CD8-positive, alpha-beta memory T cell (primary cell): ENCODE results near the gene SSBP3. TPM values are rescaled to one million over a fixed set of nuclear protein-coding genes. Genes with fewer than 3 reads are reported as not detected.

Experiments used
- CTCF ChIA-PET: fragments of 350-600 bp; sonication (Branson Sonifier 250); formaldehyde crosslinking; loops from one replicate; lab custom pipeline; 2021; ENCODE audit warnings: antibody characterized with exemption; lab: Charles Lee
- POLR2A ChIA-PET: fragments of 350-600 bp; sonication (Branson Sonifier 250); formaldehyde crosslinking; loops from one replicate; lab custom pipeline; 2021; ENCODE audit warnings: antibody characterized with exemption; lab: Charles Lee
- DNase-seq, 5 donors: peaks; one replicate each; pipeline versions ENCODE4 v3.0.0 to v3.0.0-alpha.2; 2020 to 2022; ENCODE audit warnings: mixed read lengths in 1 of 5
- H3K27ac ChIP-seq: one replicate; pipeline ENCODE4 v1.7.0; 2013; ENCODE audit warnings: low read depth, mild to moderate bottlenecking, low read length, moderate library complexity
- H3K27me3 ChIP-seq: 2 replicates; pipeline ENCODE4 v1.7.0; 2013; ENCODE audit warnings: low read length, mild to moderate bottlenecking; ENCODE audit not compliant: insufficient read depth, poor library complexity, severe bottlenecking
- H3K36me3 ChIP-seq: 2 replicates; pipeline ENCODE4 v1.7.0; 2013; ENCODE audit warnings: mild to moderate bottlenecking, low read length, moderate library complexity; ENCODE audit not compliant: insufficient read depth
- H3K4me1 ChIP-seq: 2 replicates; pipeline ENCODE4 v1.7.0; 2013; ENCODE audit warnings: mild to moderate bottlenecking, low read length, moderate library complexity; ENCODE audit not compliant: insufficient read depth
- H3K4me3 ChIP-seq: 2 replicates; pipeline ENCODE4 v1.7.0; 2013; ENCODE audit warnings: mild to moderate bottlenecking, low read length
- H3K9me3 ChIP-seq: 2 replicates; pipeline ENCODE4 v1.7.0; 2013; ENCODE audit warnings: mild to moderate bottlenecking, low read length
- H3K27ac Mint-ChIP-seq, 8 donors: one replicate each; pipeline ENCODE4 v1.8.0; 2020 to 2021; ENCODE audit warnings: mixed read lengths in 8 of 8, mild to moderate bottlenecking in 6 of 8, inconsistent platforms in 3 of 8, moderate library complexity in 3 of 8
- H3K27me3 Mint-ChIP-seq, 2 donors: one replicate each; pipeline ENCODE4 v1.8.0; 2020 to 2021; ENCODE audit warnings: mixed read lengths in 2 of 2, mild to moderate bottlenecking in 1 of 2, moderate library complexity in 1 of 2
- H3K36me3 Mint-ChIP-seq, 3 donors: one replicate each; pipeline ENCODE4 v1.8.0; 2020 to 2021; ENCODE audit warnings: mixed read lengths in 3 of 3, inconsistent platforms in 1 of 3, mild to moderate bottlenecking in 1 of 3
- H3K4me1 Mint-ChIP-seq, 3 donors: one replicate each; pipeline ENCODE4 v1.8.0; 2020 to 2021; ENCODE audit warnings: mixed read lengths in 3 of 3, inconsistent platforms in 1 of 3, mild to moderate bottlenecking in 1 of 3
- H3K4me3 Mint-ChIP-seq, 7 donors: one replicate each; pipeline ENCODE4 v1.8.0; 2020 to 2021; ENCODE audit warnings: mixed read lengths in 7 of 7, mild to moderate bottlenecking in 6 of 7, moderate library complexity in 4 of 7, inconsistent platforms in 2 of 7
- H3K9me3 Mint-ChIP-seq, 5 donors: one replicate each; pipeline ENCODE4 v1.8.0; 2020 to 2022; ENCODE audit warnings: mixed read lengths in 5 of 5, mild to moderate bottlenecking in 3 of 5, moderate library complexity in 2 of 5, inconsistent platforms in 1 of 5
- polyA plus RNA-seq: library from polyadenylated mRNA; unstranded; fragments of 300-500 nt; fragmentation: Illumina TruSeq; gene quantifications from one replicate; pipeline ENCODE4 v1.2.3, GENCODE V29; 2021
- total RNA-seq, 2 experiments: library from RNA; stranded (reverse); gene quantifications; one replicate each; pipeline ENCODE4 v1.2.3, GENCODE V29; 2021

Gene SSBP3
- total and polyA plus RNA-seq, 3 experiments from 2014 or later = 17.6 to 52.7 (median 41.6) TPM

GRCh38 chr1:54176621-54177327 lies 229.4 kb downstream of the SSBP3 start:
- Mint-ChIP-seq H3K27me3 (no peaks in the 10 kb centered on the region), H3K4me3 (no peak overlapping the region), H3K9me3 (no peaks in the 10 kb centered on the region), H3K4me1 (no peaks in the 10 kb centered on the region), H3K27ac (peak overlapping the region in 1 of 8 donors; percentile 87), H3K36me3 (peaks cover 0 to 37% (median under 1%) of the 10 kb centered on the region in 3 donors)
- Histone ChIP-seq H3K4me3 (no peak overlapping the region), H3K27ac (no peak overlapping the region), H3K4me1 (no peaks in the 10 kb centered on the region), H3K36me3 (no peaks in the 10 kb centered on the region), H3K9me3 (no peaks in the 10 kb centered on the region), H3K27me3 (no peaks in the 10 kb centered on the region)
- ChIA-PET POLR2A (no interaction called here), CTCF (no interaction called here)
- no peak for DNase-seq

Other genes starting within 250 kb of the SSBP3 start
- 10 to 100 TPM; 11.8 to 13.9 TPM for gene CYB5RL, start 206.4 kb downstream of the SSBP3 start, total RNA-seq
- gene CYB5RL, start 206.4 kb downstream of the SSBP3 start, polyA plus RNA-seq = 3.7 TPM
- 100 to 1,000 TPM; 226 to 229 TPM for gene MRPL37, start 206.2 kb downstream of the SSBP3 start, total RNA-seq
- 58.8 TPM for gene MRPL37, start 206.2 kb downstream of the SSBP3 start, polyA plus RNA-seq
- gene ACOT11, start 141.8 kb upstream of the SSBP3 start, total RNA-seq = under 1 TPM; 0.37 to 0.58 TPM
- 0.09 TPM for gene ACOT11, start 141.8 kb upstream of the SSBP3 start, polyA plus RNA-seq
- not detected for gene FAM151A, start 217.1 kb upstream of the SSBP3 start, total RNA-seq
- not detected for gene FAM151A, start 217.1 kb upstream of the SSBP3 start, polyA plus RNA-seq
- not detected for gene MROH7, start 235.4 kb upstream of the SSBP3 start, total RNA-seq
- gene MROH7, start 235.4 kb upstream of the SSBP3 start, polyA plus RNA-seq = not detected